Islet of Langerhans (tissue), 1 donor: Measurements from ENCODE around the gene OR1Q1.
"Not testable (repeated sequence)": the region's sequence is repeated elsewhere in the genome, so short reads cannot be mapped to it uniquely, and the experiment has no call there.

Source experiments
- FAIRE-seq: peaks from one replicate; lab custom pipeline; 2011; peaks lifted over from hg19 to GRCh38; lab: Jason Lieb, UNC

Gene OR1Q1

DNA sequence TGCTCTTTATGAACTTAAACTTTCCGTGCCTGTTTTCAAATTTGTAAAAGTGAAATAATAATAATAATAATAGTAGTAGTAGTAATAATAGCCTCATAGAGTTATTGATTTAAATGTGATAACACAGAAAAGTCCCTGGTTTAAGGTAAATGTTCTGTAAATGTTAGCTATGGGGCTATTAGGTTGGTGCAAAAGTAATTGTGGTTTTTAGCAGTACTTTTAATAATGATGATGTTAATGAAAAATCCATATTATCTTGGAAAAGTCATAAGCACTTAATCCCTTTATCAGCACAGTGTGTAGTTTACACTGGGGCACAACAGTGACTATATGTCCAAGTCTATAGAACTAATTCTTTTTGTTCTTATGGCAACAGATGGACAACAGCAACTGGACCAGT is at the start of gene OR1Q1:
Gene OR1Q1, plus strand, starts transcription at position 377 of the 400 bp plus-strand sequence. Its CDS starts 0 bp downstream, at position 377.
- FAIRE-seq = no peak

DNA sequence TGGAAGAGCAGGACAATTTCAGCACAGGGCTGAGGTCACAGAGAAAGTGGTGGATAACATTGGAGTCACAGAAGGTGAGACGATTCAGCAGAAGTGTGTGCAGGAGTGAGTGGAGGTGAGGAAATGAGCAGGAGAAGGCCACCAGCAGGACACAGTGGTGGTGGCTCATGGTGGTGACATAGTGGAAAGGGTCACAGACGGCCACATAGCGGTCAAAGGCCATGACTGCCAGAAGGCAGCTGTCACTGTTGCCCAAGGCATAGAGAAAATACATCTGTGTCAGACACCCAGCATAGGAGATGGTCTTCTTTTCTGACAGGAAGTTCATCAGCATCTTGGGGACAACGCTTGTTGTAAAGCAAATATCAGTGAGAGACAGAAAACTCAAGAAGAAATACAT is 46.6 kb upstream of the OR1Q1 start:
- FAIRE-seq = no peak

DNA sequence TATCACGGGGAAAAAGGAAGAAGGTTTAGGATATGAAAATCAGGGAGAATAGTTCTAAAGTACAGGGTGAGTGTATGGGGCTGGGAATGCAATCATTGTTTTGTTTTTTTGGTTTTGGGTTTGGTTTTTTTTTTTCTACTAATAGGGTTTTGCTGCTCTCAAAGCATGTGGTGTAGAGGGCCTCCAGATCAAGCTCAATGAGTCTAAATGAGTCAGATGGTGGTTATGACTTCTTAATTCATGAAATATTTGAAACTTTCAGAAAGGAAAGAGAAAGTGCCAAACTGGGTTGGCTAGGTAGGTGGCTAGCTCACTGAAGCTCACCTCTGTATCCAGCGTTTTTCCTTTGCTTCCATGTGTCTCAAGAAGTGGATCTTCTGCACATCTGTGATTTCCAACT is 42.1 kb upstream of the OR1Q1 start:
- no peak for FAIRE-seq

GRCh38 chr9:122579874-122580273 is 34.7 kb upstream of the OR1Q1 start:
- no peak for FAIRE-seq

- FAIRE-seq = no peak
These were observed 34.2 kb upstream of the OR1Q1 start for GRCh38 chr9:122580360-122580759.

DNA sequence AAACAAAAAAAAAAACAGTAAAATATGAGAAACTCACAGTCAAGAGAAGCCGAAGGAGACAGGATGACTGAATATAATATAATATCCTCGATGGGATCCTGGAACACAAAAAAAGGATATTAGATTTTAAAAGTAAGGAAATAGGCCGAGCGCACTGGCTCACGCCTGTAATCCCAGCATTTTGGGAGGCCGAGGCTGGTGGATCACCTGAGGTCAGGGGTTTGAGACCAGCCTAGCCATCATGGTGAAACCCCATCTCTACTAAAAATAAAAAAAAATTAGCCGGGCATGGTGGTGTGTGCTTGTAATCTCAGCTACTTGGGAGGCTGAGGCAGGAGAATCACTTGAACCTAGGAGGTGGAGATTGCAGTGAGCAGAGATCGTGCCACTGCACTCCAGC is 31.3 kb upstream of the OR1Q1 start, which contains the start of gene OR1L8:
Gene OR1L8, minus strand, starts transcription at position 101 of the 400 bp plus-strand sequence. CDS start 14,907 bp downstream, outside the sequence.
- not testable (repeated sequence) for FAIRE-seq

DNA sequence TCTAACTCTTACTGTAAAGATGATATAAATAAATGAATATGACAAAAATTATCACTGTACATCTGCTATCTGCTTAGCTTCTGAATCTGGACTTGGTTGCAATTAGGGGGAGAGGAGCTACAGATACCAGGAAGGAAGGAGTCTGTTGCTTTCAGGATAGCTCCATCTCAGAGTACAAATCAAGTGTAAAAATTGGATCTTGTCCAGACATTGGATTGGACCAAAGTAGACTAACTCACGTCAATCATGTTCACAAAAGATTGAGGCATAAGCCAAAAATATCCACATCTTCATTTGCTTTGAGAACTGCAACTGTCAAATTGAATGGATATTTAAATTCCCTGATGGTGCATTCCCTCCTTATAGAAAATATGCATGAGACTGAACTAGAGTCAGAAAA is 8.8 kb upstream of the OR1Q1 start:
- FAIRE-seq = no peak

DNA sequence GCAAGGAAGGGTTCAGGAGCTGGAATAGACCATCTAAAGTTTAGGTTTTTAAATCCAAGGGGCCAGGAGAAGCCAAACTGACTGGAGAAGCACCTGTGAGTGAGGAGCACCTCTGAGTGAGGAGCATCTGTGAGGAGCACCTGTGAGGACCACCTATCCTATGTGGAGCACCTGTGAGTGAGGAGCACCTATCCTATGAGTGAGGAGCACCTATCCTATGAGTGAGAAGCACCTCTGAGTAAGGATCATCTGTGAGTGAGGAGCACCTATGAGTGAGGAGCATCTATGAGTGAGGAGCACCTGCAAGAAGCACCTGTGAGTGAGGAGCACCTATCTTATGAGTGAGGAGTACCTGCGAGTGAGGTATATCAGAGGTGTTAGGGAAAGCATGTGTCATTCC is 8.0 kb upstream of the OR1Q1 start:
- no peak for FAIRE-seq

- no peak for FAIRE-seq
These were observed 4.7 kb upstream of the OR1Q1 start for GRCh38 chr9:122609804-122610203.

GRCh38 chr9:122619996-122620395 is 5.5 kb downstream of the OR1Q1 start:
- no peak for FAIRE-seq

DNA sequence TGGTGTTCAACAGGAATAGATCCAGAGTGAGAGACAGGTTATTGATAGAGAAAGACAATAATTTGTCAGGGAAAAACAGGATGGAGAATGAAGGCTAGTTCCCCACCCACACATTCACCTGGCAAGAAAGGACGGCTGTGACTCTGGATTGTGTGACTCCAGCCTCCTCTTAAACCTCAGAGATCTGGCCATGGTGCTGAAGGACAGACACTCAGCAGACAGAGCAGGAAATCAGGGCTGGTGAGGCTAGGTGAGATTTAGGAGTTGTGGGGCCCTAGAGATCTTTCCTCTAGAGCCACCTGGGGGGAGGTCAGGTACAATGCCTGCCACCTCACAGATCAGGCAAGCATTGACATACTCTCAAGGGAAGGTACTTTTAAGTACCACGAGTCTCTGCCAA is 27.7 kb downstream of the OR1Q1 start:
- no peak for FAIRE-seq

DNA sequence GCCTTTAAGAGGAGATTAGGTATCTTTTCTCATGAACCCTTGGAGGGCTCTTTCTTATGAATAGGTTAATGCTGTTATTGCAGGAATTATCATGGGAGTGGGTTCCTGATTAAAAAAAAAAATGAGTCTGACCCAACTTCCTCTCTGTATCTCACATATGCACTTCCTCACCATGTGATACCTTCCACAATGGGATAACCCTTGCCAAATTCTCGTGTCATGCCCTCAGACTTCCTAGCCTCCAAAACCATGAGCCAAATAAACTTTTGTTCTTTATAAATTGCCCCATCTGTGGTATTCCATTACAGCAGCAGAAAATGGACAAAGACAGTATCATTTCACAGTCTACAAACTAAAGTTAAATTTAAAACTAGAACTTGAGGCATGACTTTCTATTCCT is 41.8 kb downstream of the OR1Q1 start:
- no peak for FAIRE-seq

GRCh38 chr9:122657527-122657926 is 43.0 kb downstream of the OR1Q1 start, which contains the start of gene OR1B1:
Gene OR1B1, minus strand, starts transcription at chr9:122657627.
- FAIRE-seq = no peak

DNA sequence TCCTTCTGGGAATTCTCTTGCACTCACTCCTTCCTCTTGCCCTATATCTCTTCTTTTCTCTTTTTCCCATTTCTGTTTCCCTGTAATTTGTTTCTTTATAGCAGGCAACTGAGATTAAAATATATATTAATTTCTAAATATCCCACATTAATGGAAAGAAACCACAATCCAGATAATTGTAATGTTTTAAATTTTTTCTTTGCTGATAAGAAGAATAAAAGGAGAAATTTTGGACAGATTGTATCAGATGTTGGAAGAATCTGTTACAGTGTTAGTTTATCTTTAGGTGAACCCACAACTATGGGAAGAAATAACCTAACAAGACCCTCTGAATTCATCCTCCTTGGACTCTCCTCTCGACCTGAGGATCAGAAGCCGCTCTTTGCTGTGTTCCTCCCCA is 46.9 kb downstream of the OR1Q1 start, which contains the start of gene OR1L1:
Gene OR1L1, plus strand, starts transcription at position 301 of the 400 bp plus-strand sequence. Its CDS starts 0 bp downstream, at position 301.
- FAIRE-seq = no peak
